HEK293T (cell line): ENCODE data around the gene CDYL.

Experiments used
- CTCF ChIA-PET: fragments of 350-600 bp; formaldehyde crosslinking; extraction: SDS; loops from one replicate; lab custom pipeline; 2021; ENCODE audit warnings: antibody characterized with exemption, inconsistent platforms; lab: Yijun Ruan, JAX
- POLR2A ChIA-PET: fragments of 350-600 bp; formaldehyde crosslinking; extraction: SDS; loops from one replicate; lab custom pipeline; 2020; ENCODE audit warnings: antibody characterized with exemption, inconsistent platforms; lab: Yijun Ruan, JAX
- DNase-seq: peaks from one replicate; pipeline ENCODE4 v3.0.0; 2012; ENCODE audit warnings: mixed read lengths; ENCODE audit errors: extremely low spot score
- ARNT ChIP-seq: fragments of 450-650 bp; IDR thresholded peaks from 2 replicates; pipeline ENCODE4 v1.6.1; 2017; ENCODE audit warnings: mild to moderate bottlenecking
- BHLHE40 ChIP-seq: fragments of 450-650 bp; IDR thresholded peaks from 2 replicates; pipeline ENCODE4 v1.6.1; 2016; ENCODE audit warnings: mild to moderate bottlenecking, moderate library complexity, borderline replicate concordance
- CTBP1 ChIP-seq: fragments of 450-650 bp; IDR thresholded peaks from 2 replicates; pipeline ENCODE4 v1.6.1; 2016; ENCODE audit warnings: borderline replicate concordance
- ELF4 ChIP-seq: fragments of 450-650 bp; IDR thresholded peaks from 2 replicates; pipeline ENCODE4 v1.6.1; 2017; ENCODE audit warnings: antibody characterized with exemption
- FOXA1 ChIP-seq: fragments of 450-650 bp; IDR thresholded peaks from 2 replicates; pipeline ENCODE4 v1.6.1; 2016; ENCODE audit warnings: mild to moderate bottlenecking
- FOXK2 ChIP-seq: fragments of 450-650 bp; IDR thresholded peaks from 2 replicates; pipeline ENCODE4 v1.6.1; 2016; ENCODE audit warnings: mild to moderate bottlenecking
- FOXM1 ChIP-seq: fragments of 450-650 bp; IDR thresholded peaks from 2 replicates; pipeline ENCODE4 v1.6.1; 2017; ENCODE audit warnings: mild to moderate bottlenecking, borderline replicate concordance
- HDGF ChIP-seq: fragments of 450-650 bp; IDR thresholded peaks from 2 replicates; pipeline ENCODE4 v1.6.1; 2017; ENCODE audit warnings: antibody characterized with exemption, borderline replicate concordance
- L3MBTL2 ChIP-seq: fragments of 450-650 bp; conservative IDR thresholded peaks from 2 replicates; pipeline ENCODE4 v1.6.1; 2016; ENCODE audit warnings: mild to moderate bottlenecking
- LEF1 ChIP-seq: fragments of 450-650 bp; IDR thresholded peaks from 2 replicates; pipeline ENCODE4 v1.6.1; 2017; ENCODE audit warnings: mild to moderate bottlenecking, borderline replicate concordance
- NFRKB ChIP-seq: fragments of 450-650 bp; IDR thresholded peaks from 2 replicates; pipeline ENCODE4 v1.6.1; 2016; ENCODE audit warnings: mild to moderate bottlenecking, moderate library complexity
- PKNOX1 ChIP-seq: fragments of 450-650 bp; IDR thresholded peaks from 2 replicates; pipeline ENCODE4 v1.6.1; 2016
- SP1 ChIP-seq: fragments of 450-650 bp; IDR thresholded peaks from 2 replicates; pipeline ENCODE4 v1.6.1; 2017
- SUZ12 ChIP-seq: fragments of 450-650 bp; IDR thresholded peaks from 2 replicates; pipeline ENCODE4 v1.6.1; 2016; ENCODE audit warnings: mild to moderate bottlenecking
- TARDBP ChIP-seq: fragments of 450-650 bp; IDR thresholded peaks from 2 replicates; pipeline ENCODE4 v1.6.1; 2016
- ZNF384 ChIP-seq: fragments of 450-650 bp; IDR thresholded peaks from 2 replicates; pipeline ENCODE4 v1.6.1; 2016

The CDYL gene

GRCh38 chr6:4803343-4803744, 27.1 kb downstream of the CDYL start:
- CTCF ChIA-PET, result interaction anchor here (0.8 to 1.4 kb wide), 2 partner anchors 22 to 227 kb away, joined by 3 to 6 read pairs; no protein-coding TSS in a partner anchor
- TF ChIP-seq FOXA1 (no peak), FOXM1 (no peak), BHLHE40 (no peak), TARDBP (no peak), LEF1 (no peak), SUZ12 (no peak), ARNT (no peak), CTBP1 (no peak), SP1 (no peak), HDGF (no peak), ELF4 (no peak), PKNOX1 (no peak), L3MBTL2 (no peak), NFRKB (no peak)
- DNase-seq, result no peak
- POLR2A ChIA-PET, result no interaction called here

GRCh38 chr6:4804095-4804494, 27.9 kb downstream of the CDYL start:
- TF ChIP-seq L3MBTL2, result no peak
- TF ChIP-seq SUZ12, result no peak
- POLR2A ChIA-PET, result no interaction called here
- no peak for DNase-seq
- CTCF ChIA-PET, result interaction anchor here (0.6 to 0.8 kb wide), 2 partner anchors 23 to 195 kb away, joined by 6 to 7 read pairs; no protein-coding TSS in a partner anchor

DNA sequence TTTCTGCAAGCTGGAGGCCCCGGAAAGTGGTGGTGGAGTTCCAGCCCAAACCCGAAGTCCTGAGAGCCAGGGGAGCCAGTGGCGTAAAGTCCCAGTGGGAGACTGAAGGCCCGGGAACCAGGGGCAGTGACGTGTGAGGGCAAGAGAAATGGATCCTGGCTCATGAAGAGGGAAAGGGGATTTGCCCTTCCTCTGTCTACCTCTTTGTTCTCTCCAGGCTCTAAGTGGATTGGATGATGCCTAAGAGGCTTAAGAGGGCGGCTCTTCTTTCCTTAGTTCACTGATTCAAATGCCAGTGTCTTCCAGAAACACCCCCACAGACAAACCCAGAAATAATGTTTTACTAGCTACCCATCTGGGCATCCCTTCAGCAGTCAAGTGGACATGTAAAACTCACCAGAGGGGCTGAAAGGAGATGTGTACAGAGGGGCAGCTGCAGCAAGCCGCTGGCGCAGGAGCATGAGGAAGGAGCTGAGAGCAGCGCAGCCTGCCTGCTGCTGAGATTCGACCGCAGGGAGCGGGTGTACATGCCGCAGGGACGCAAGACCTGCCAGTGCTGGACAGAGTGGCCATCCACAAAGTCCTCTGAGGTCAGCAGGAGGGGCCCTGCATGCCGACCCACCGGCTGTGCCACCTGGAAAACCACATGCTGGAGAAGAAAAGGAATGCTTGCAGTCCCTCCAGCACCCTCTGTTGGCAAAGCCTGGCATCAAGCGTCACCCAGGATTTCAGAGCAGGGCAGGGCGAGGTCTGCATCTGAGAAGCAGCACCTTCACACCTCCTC, 29.5 kb downstream of the CDYL start:
- TF ChIP-seq TARDBP (no peak), FOXM1 (no peak), FOXK2 (no peak), HDGF (no peak), CTBP1 (no peak), SUZ12 (no peak), ZNF384 (no peak), SP1 (no peak), ARNT (no peak), PKNOX1 (no peak), BHLHE40 (no peak), L3MBTL2 (no peak), LEF1 (no peak), FOXA1 (no peak), NFRKB (no peak), ELF4 (no peak)
- peak; percentile 47 for DNase-seq
- ChIA-PET POLR2A (no interaction called here), CTCF (no interaction called here)

GRCh38 chr6:4806337-4806725, 30.1 kb downstream of the CDYL start:
- ChIA-PET POLR2A (no interaction called here), CTCF (no interaction called here)
- TF ChIP-seq SUZ12 (no peak), SP1 (no peak), NFRKB (no peak), PKNOX1 (no peak), LEF1 (no peak), HDGF (no peak), ZNF384 (no peak), FOXK2 (no peak), ELF4 (no peak), FOXM1 (no peak), FOXA1 (no peak), L3MBTL2 (no peak), ARNT (no peak), CTBP1 (no peak), BHLHE40 (no peak), TARDBP (no peak)
- no peak for DNase-seq

- TF ChIP-seq SUZ12, result no peak
- TF ChIP-seq LEF1, result no peak
- no peak for TF ChIP-seq BHLHE40
- no peak for TF ChIP-seq CTBP1
- no peak for TF ChIP-seq FOXA1
- TF ChIP-seq FOXK2, result no peak
- TF ChIP-seq ELF4, result no peak
- TF ChIP-seq ARNT, result no peak
- TF ChIP-seq HDGF, result no peak
- TF ChIP-seq TARDBP, result no peak
- TF ChIP-seq L3MBTL2, result no peak
- TF ChIP-seq NFRKB, result no peak
- DNase-seq, result no peak
- CTCF ChIA-PET, result no interaction called here
- POLR2A ChIA-PET, result no interaction called here
These were observed 30.6 kb downstream of the CDYL start for GRCh38 chr6:4806791-4807190.

DNA sequence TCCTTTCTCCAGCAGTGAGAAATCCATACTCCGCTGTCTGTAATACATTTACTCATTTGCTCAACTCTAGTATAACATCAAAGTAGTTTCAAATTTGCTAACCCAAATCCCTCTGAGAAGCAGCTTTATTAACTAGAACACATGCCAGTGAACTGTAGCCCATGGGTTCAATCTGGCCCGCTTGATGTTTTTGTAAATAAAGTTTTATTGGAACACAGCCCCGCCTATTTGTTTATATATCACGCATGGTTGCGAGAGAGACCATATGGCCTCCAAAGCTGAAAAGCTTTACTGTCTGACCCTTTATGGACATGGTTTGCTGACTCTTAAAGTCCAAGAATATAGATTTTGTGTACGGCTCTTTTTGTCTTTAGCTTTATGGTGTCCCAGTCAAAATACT, 32.2 kb downstream of the CDYL start:
- POLR2A ChIA-PET, result no interaction called here
- no peak for DNase-seq
- CTCF ChIA-PET, result no interaction called here
- TF ChIP-seq TARDBP (no peak), FOXA1 (no peak), ELF4 (no peak), SP1 (no peak), CTBP1 (no peak), ARNT (no peak), NFRKB (no peak), FOXM1 (no peak), FOXK2 (no peak), HDGF (no peak), BHLHE40 (no peak), SUZ12 (no peak)
